T follicular helper cell (primary cell): ENCODE results near the gene AP4B1.

Experiments used
- DNase-seq: peaks from one replicate; pipeline ENCODE4 v3.0.0-alpha.2; 2020; ENCODE audit warnings: low read depth

Gene AP4B1

GRCh38 chr1:113895098-113895497 lies 9.5 kb downstream of the AP4B1 start:
- no peak for DNase-seq

DNA sequence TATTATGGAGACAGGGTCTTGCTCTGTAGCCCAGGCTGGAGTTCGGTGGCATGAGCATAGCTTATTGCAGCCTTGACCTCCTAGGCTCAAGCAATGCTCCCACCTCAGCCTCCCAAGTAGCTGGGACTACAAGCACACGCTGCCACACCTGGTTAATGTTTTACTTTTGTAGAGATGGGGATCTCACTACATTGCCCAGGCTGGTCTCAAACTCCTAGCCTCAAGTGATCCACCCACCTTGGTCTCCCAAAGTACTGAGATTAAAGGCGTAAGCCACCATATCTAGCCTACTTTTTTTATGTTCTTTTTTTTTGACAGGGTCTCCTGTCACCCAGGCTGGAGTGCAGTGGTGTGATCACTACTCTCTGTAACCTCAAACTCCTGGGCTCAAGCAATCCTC lies 11.3 kb downstream of the AP4B1 start:
- no peak for DNase-seq

GRCh38 chr1:113891631-113892220 lies 12.9 kb downstream of the AP4B1 start:
- no peak for DNase-seq

DNA sequence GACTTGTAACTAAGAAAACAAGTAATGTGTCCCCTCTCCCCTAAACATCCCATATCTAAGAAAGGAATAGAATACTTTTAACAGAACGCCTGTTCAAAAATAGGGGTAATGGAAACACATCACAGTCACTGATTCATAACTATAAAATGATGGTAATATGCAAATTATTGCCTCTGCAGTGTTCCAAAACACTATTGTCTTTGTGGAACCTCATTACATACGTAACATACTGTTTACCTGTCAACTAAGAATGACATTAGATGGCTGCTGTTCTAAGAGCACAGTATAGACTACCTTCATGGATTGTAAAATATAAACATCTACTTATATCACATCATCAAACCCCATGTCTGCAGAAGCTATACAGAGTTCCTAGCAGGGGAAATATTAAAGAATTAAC lies 13.8 kb downstream of the AP4B1 start:
- no peak for DNase-seq

GRCh38 chr1:113887402-113888175 lies 17.0 kb downstream of the AP4B1 start, which contains the start of gene BCL2L15:
Gene BCL2L15, minus strand, starts transcription at chr1:113887581. Its CDS starts 206 bp downstream, at chr1:113887375.
- DNase-seq, result no peak

DNA sequence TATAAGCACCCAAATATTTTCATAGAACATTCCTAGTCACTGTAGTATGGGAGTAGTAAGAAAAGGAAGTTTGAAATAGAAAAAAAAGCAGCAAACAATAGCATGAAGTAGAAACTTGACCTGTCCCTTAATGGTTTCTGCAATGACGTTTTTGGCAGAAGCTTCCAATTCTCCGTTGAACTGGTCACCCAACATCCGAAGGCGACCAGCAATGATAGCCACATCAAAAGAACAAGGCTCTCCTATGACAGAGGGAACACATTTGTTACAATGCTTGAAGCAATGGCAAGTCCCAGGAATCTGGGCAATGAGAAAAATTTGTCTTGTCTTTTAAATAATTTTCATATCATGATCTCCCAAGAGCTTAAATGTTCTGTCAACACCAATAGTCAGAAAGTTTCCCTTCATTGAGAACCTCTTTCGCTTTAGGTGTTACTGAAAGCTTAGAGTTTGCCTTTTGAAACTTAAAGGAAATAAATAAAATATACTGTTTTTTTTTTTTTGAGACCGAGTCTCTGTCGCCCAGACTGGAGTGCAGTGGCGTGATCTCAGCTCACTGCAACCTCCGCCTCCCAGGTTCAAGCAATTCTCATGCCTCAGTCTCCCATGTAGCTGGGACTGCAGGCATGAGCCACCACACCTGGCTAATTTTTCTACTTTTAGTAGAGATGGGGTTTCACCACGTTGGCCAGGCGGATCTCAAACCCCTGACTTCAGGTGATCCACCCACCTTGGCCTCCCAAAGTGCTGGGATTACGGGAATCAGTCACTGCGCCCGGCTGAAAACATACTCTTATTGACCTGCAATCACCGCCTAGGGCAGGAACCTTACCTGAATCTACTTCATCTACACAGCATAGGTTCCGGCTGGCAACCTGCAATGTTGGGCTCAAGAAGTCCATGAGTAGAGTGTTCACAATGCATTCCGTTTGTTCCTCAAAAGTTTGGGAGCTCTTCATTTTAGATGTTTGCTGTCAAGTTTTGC lies 17.9 kb downstream of the AP4B1 start:
- no peak for DNase-seq

- no peak for DNase-seq
These were observed 22.9 kb downstream of the AP4B1 start for GRCh38 chr1:113881661-113882060.

- no peak for DNase-seq
These were observed 24.9 kb downstream of the AP4B1 start for GRCh38 chr1:113879739-113880038.

DNA sequence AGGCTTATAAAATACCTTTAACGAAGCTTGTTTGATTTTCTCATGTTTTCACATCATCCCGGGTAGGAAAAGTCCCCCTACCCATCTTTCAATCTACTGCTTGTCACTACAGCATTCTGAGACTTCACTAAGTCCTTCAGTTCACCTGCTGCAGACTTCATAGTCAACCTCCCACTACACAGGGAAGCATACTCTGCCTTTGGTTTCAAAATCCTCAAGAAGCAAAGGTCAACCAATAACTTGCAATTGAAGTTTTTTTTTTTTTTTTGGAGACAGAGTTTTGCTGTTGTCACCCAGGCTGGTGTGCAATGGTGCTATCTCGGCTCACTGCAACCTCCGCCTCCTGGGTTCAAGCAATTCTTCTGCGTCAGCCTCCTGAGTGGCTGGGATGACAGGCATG lies 28.4 kb downstream of the AP4B1 start:
- DNase-seq, result no peak

- no peak for DNase-seq
These were observed 28.9 kb downstream of the AP4B1 start for GRCh38 chr1:113875714-113876113.

DNA sequence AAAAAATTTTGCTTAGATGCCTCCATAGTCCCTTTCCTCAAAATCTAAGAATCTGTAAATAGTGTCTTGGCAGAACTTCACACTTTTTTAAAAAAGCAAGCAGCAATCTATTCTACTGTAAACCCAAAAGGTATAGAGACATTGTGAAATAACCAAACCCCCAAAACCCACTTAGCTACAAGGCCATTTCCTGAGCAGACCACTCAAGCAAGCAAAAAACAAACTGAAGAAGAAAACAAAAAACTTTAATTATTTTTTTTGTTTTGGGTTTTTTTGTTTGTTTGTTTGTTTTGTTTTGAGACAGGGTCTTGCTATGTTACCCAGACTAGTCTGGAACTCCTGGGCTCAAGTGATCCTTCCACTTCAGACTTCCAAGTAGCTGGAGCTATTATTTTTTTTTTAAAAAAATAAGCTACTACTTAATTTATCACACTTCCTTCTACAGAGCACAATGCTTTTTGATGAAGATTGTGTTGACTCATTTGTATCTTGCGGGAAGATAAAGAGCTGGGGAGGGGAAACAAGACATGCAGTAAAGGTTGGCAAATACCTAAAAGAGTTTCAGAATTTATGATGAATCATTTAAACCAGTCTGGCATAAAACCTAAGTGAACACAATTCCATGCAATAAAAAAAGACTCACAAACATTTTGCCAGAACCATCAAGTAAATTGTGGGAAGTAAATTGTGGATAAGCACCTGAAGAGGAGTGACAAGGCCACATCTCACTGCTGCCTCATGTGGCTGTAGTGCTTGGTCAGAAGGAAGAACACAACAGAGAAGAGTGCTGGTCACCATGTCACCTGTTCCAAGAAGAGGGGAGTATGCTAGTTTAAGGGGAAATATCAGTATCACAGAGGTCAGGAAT lies 30.4 kb downstream of the AP4B1 start:
- DNase-seq, result no peak

GRCh38 chr1:113872219-113872935 lies 32.2 kb downstream of the AP4B1 start:
- DNase-seq, result no peak

DNA sequence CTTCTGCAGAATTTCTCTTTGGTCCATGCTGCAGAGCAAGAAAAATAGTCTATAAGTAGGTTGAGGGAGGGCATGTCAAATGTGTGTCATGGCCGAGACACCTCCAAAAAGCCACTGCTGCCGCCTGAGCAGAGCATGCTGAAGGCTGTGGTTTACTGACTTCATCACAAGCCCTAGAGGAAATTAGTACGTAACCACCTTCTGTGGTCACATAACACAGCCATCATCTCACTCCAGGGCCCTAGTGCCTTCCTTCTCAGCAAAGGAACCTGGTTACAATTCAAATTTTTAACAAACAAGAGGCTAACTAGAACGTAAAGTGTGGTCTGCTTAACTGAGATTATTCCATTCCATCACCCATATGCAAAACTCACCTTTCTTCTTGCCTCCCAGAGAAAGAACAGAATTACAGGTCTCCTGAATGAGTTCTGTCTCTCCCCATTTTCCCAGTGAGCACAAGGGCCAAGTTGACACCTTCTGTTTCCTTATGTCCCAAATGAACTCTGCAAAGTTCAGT lies 32.9 kb downstream of the AP4B1 start, which contains the start of gene PTPN22:
TSS of gene PTPN22 (minus strand) at position 116 of the 517 bp plus-strand sequence.
- peak; percentile 75 for DNase-seq

DNA sequence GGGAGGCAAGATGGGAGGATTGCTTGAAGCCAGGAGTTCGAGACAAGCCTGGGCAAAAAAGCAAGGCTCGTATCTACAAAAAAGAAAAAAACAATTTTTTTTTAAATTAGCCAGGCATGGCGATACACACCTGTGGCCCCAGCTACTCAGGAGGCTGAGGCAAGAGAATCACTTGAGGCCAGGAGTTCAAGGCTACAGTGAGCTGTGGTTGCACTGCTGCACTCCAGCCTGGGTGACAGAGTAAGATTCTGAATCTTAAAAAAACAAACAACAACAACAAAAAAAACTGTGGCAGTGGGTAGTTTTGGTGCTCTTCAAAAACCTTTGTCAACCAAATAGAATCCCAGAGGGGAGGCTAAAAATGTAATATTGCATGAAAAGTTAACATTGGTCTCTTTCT lies 33.8 kb downstream of the AP4B1 start:
- DNase-seq, result no peak

- DNase-seq, result no peak
These were observed 36.1 kb downstream of the AP4B1 start for GRCh38 chr1:113868387-113869083.

GRCh38 chr1:113861641-113862040 lies 43.0 kb downstream of the AP4B1 start:
- no peak for DNase-seq

DNA sequence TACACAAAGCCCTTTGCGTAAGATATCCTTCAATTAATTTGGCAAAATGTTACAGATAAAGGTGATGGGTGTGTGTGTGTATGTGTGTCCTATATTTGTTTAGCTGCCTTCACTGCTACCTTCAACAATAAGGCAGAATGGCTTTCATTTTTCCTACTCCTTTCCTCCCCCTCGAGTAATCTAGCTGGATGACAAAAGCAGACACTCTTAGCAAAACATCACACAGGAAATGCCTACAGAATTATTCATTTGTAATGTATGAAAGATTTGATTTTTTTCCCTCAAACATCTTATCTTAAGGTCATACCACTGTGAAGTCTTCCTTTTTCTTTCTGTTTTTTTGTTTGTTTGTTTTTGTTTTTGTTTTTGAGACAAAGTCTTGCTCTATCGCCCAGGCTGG lies 43.7 kb downstream of the AP4B1 start:
- no peak for DNase-seq

- DNase-seq, result no peak
These were observed 45.0 kb downstream of the AP4B1 start for GRCh38 chr1:113859478-113860175.

DNA sequence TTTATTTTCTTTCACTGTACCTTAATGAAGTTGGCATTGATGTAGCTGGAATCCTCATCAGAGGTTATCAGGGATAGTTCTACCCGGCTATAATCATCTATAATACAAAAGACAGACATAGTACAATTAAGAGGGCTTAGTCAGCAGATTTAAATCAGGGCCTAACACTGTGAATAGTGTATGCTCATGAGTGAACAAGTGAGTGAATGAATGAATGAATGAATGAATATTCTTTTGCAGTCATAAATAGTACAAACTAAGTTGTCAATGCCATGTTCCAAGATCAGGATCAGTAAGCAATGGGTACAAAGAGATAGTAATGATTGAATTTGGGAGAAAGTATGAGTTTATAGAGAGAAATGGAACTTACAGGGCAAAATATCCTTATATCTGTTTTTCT lies 45.6 kb downstream of the AP4B1 start:
- DNase-seq, result no peak
